ENCODE measurements around the gene MYL4.
"Not testable (repeated sequence)": the region's sequence is repeated elsewhere in the genome, so short reads cannot be mapped to it uniquely, and the experiment has no call there.

MYL4 gene

GRCh38 chr17:47172696-47173565 is 36.2 kb upstream of the MYL4 start:
- TF ChIP-seq, protein P1, sequence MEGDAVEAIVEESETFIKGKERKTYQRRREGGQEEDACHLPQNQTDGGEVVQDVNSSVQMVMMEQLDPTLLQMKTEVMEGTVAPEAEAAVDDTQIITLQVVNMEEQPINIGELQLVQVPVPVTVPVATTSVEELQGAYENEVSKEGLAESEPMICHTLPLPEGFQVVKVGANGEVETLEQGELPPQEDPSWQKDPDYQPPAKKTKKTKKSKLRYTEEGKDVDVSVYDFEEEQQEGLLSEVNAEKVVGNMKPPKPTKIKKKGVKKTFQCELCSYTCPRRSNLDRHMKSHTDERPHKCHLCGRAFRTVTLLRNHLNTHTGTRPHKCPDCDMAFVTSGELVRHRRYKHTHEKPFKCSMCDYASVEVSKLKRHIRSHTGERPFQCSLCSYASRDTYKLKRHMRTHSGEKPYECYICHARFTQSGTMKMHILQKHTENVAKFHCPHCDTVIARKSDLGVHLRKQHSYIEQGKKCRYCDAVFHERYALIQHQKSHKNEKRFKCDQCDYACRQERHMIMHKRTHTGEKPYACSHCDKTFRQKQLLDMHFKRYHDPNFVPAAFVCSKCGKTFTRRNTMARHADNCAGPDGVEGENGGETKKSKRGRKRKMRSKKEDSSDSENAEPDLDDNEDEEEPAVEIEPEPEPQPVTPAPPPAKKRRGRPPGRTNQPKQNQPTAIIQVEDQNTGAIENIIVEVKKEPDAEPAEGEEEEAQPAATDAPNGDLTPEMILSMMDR (IDR thresholded peaks at IDR 0.05; ENCODE audit: control insufficient read depth, insufficient read depth, low read depth, low read length, missing control alignments), result no peak
- H3K4me3 ChIP-seq (ENCODE audit: control insufficient read depth, low read depth, low read length), result no peak overlapping the region
- no peak for DNase-seq (ENCODE audit: low read depth)

- H3K4me3 ChIP-seq (ENCODE audit: control insufficient read depth, low read depth, low read length); DNase-seq (ENCODE audit: low read depth): not testable (repeated sequence)
These were observed 34.3 kb upstream of the MYL4 start for GRCh38 chr17:47174823-47175222.

- TF ChIP-seq, protein P1 (IDR thresholded peaks at IDR 0.05; ENCODE audit: control insufficient read depth, insufficient read depth, low read depth, low read length, missing control alignments), result no peak
- H3K4me3 ChIP-seq (ENCODE audit: control insufficient read depth, low read depth, low read length), result no peak overlapping the region
- DNase-seq (ENCODE audit: low read depth), result no peak
These were observed 32.7 kb upstream of the MYL4 start for GRCh38 chr17:47176389-47176826.

GRCh38 chr17:47177261-47177660 is 31.9 kb upstream of the MYL4 start:
- no peak for DNase-seq (ENCODE audit: low read depth)
- no peak overlapping the region for H3K4me3 ChIP-seq (ENCODE audit: control insufficient read depth, low read depth, low read length)
- TF ChIP-seq, protein P1 (IDR thresholded peaks at IDR 0.05; ENCODE audit: control insufficient read depth, insufficient read depth, low read depth, low read length, missing control alignments), result no peak

- DNase-seq (ENCODE audit: low read depth), result no peak
- no peak overlapping the region for H3K4me3 ChIP-seq (ENCODE audit: control insufficient read depth, low read depth, low read length)
- TF ChIP-seq, protein P1 (IDR thresholded peaks at IDR 0.05; ENCODE audit: control insufficient read depth, insufficient read depth, low read depth, low read length, missing control alignments), result no peak
These were observed 30.0 kb upstream of the MYL4 start for GRCh38 chr17:47179141-47179540.

DNA sequence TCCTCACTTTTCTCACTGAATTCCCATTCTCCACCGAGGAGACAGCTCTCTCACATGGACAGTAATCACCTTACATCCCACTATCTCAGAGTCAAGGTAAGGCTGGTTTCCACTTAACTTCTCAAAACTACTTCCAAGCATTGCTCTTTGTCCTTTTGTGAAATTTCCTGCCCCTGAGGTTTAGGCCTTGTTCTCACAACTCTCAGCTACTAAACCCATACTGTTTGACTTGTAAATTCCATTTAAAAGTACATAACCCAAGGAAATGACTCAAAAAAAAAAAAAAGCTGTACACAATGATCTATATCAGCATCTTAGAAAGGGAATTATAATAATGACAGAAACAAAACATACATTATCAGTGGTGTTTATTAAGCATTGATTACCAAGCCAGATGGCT is 28.8 kb upstream of the MYL4 start:
- H3K4me3 ChIP-seq (ENCODE audit: control insufficient read depth, low read depth, low read length), result no peak overlapping the region
- TF ChIP-seq, protein P1 (IDR thresholded peaks at IDR 0.05; ENCODE audit: control insufficient read depth, insufficient read depth, low read depth, low read length, missing control alignments), result no peak
- no peak for DNase-seq (ENCODE audit: low read depth)

- DNase-seq (ENCODE audit: low read depth); H3K4me3 ChIP-seq (ENCODE audit: control insufficient read depth, low read depth, low read length): not testable (repeated sequence)
These were observed 28.2 kb upstream of the MYL4 start for GRCh38 chr17:47180988-47181387.

Data from AG09309 (cell line).